Measurements from ENCODE around the gene EMCN. TPM values are rescaled to one million over a fixed set of nuclear protein-coding genes. Genes with fewer than 3 reads are reported as not detected.

Gene EMCN
- total RNA-seq, 6 donors from 2014 or later: 14.7 to 49.6 (median 36.4) TPM

- Histone ChIP-seq H3K27ac (no peak overlapping the region), H3K4me3 (no peak overlapping the region), H3K4me1 (no peaks in the 10 kb centered on the region), H3K27me3 (no peaks in the 10 kb centered on the region), H3K9me3 (no peaks in the 10 kb centered on the region), H3K36me3 (no peaks in the 10 kb centered on the region)
- WGBS, 2 donors: 70 to 80% methylated on average over 1 of the region's 1 CpG
- ATAC-seq (ENCODE audit: low FRiP score in 2 of 2): no peak
- TF ChIP-seq EP300 (IDR thresholded peaks at IDR 0.05) (no peak), POLR2A (IDR thresholded peaks at IDR 0.05) (no peak), POLR2AphosphoS5 (IDR thresholded peaks at IDR 0.05) (no peak)
- TF ChIP-seq, protein P1, sequence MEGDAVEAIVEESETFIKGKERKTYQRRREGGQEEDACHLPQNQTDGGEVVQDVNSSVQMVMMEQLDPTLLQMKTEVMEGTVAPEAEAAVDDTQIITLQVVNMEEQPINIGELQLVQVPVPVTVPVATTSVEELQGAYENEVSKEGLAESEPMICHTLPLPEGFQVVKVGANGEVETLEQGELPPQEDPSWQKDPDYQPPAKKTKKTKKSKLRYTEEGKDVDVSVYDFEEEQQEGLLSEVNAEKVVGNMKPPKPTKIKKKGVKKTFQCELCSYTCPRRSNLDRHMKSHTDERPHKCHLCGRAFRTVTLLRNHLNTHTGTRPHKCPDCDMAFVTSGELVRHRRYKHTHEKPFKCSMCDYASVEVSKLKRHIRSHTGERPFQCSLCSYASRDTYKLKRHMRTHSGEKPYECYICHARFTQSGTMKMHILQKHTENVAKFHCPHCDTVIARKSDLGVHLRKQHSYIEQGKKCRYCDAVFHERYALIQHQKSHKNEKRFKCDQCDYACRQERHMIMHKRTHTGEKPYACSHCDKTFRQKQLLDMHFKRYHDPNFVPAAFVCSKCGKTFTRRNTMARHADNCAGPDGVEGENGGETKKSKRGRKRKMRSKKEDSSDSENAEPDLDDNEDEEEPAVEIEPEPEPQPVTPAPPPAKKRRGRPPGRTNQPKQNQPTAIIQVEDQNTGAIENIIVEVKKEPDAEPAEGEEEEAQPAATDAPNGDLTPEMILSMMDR (IDR thresholded peaks at IDR 0.05): no peak
- DNase-seq: no peak
Measured at GRCh38 chr4:100431416-100431815, 86.4 kb downstream of the EMCN start.

- no peak for DNase-seq
- no peaks in the 10 kb centered on the region for H3K27me3 ChIP-seq
- no peak for ATAC-seq (ENCODE audit: low FRiP score in 2 of 2)
- no peaks in the 10 kb centered on the region for H3K9me3 ChIP-seq
- no peak overlapping the region for H3K4me3 ChIP-seq
- TF ChIP-seq POLR2A (IDR thresholded peaks at IDR 0.05) (no peak), POLR2AphosphoS5 (IDR thresholded peaks at IDR 0.05) (no peak), EP300 (IDR thresholded peaks at IDR 0.05) (no peak)
- TF ChIP-seq, protein P1 (IDR thresholded peaks at IDR 0.05): no peak
- no peaks in the 10 kb centered on the region for H3K4me1 ChIP-seq
- WGBS, 2 donors: 35 to 50% methylated on average over 5 of the region's 5 CpGs
- no peak overlapping the region for H3K27ac ChIP-seq
- H3K36me3 ChIP-seq: no peaks in the 10 kb centered on the region
Measured at GRCh38 chr4:100430451-100430850, 87.4 kb downstream of the EMCN start.

GRCh38 chr4:100429616-100430015, 88.2 kb downstream of the EMCN start:
- Histone ChIP-seq H3K4me3 (no peak overlapping the region), H3K36me3 (no peaks in the 10 kb centered on the region), H3K27ac (no peak overlapping the region), H3K4me1 (no peaks in the 10 kb centered on the region), H3K27me3 (no peaks in the 10 kb centered on the region), H3K9me3 (no peaks in the 10 kb centered on the region)
- ATAC-seq (ENCODE audit: low FRiP score in 2 of 2) (no peak), DNase-seq (no peak)
- WGBS, 2 donors: 87 to 95% methylated on average over 1 of the region's 1 CpG
- TF ChIP-seq, protein P1 (IDR thresholded peaks at IDR 0.05): no peak
- TF ChIP-seq EP300 (IDR thresholded peaks at IDR 0.05): no peak
- TF ChIP-seq POLR2AphosphoS5 (IDR thresholded peaks at IDR 0.05): no peak
- TF ChIP-seq POLR2A (IDR thresholded peaks at IDR 0.05): no peak

GRCh38 chr4:100428051-100428450, 89.8 kb downstream of the EMCN start:
- WGBS, 2 donors: 78 to 89% methylated on average over 2 of the region's 2 CpGs
- no peak overlapping the region for H3K4me3 ChIP-seq
- TF ChIP-seq EP300 (IDR thresholded peaks at IDR 0.05): no peak
- no peak for TF ChIP-seq POLR2AphosphoS5 (IDR thresholded peaks at IDR 0.05)
- TF ChIP-seq POLR2A (IDR thresholded peaks at IDR 0.05): no peak
- TF ChIP-seq, protein P1 (IDR thresholded peaks at IDR 0.05): no peak
- H3K27me3 ChIP-seq: no peaks in the 10 kb centered on the region
- DNase-seq (peak in 1 of 2 donors; percentile 30), ATAC-seq (ENCODE audit: low FRiP score in 2 of 2) (no peak)
- peaks cover 0 to 1% (median 0%) of the 10 kb centered on the region in 4 donors for H3K4me1 ChIP-seq
- H3K9me3 ChIP-seq: no peaks in the 10 kb centered on the region
- H3K36me3 ChIP-seq: no peaks in the 10 kb centered on the region
- H3K27ac ChIP-seq: no peak overlapping the region

- Histone ChIP-seq H3K9me3 (no peaks in the 10 kb centered on the region), H3K27ac (no peak overlapping the region), H3K4me1 (peaks cover 0 to 6% (median 0%) of the 10 kb centered on the region in 4 donors), H3K27me3 (no peaks in the 10 kb centered on the region), H3K36me3 (peaks cover 0 to 2% (median 0%) of the 10 kb centered on the region in 4 donors), H3K4me3 (no peak overlapping the region)
- WGBS, 2 donors: 84 to 94% methylated on average over 4 of the region's 4 CpGs
- ATAC-seq (ENCODE audit: low FRiP score in 2 of 2): no peak
- TF ChIP-seq EP300 (IDR thresholded peaks at IDR 0.05) (no peak), POLR2AphosphoS5 (IDR thresholded peaks at IDR 0.05) (no peak), POLR2A (IDR thresholded peaks at IDR 0.05) (no peak)
- TF ChIP-seq, protein P1 (IDR thresholded peaks at IDR 0.05): no peak
- DNase-seq: no peak
Measured at GRCh38 chr4:100424376-100424775, 93.4 kb downstream of the EMCN start.
